ENCODE results near the gene TIMP3.

- TF ChIP-seq CTCF (IDR thresholded peaks at IDR 0.05): no peak
- TF ChIP-seq POLR2A (IDR thresholded peaks at IDR 0.05): no peak
These were observed 29.5 kb downstream of the TIMP3 start for GRCh38 chr22:32830957-32831356.

Measured in body of pancreas (tissue), 4 donors.